Mucosa of descending colon (tissue), 3 donors: ENCODE measurements around the gene RBM7. TPM values are rescaled to one million over a fixed set of nuclear protein-coding genes. Genes with fewer than 3 reads are reported as not detected.

ENCODE experiments used
- ATAC-seq: fragments of 200-7000 bp; cut with Tn5 transposase; one replicate; pipeline ENCODE4 v1.9.1; 2020; ENCODE audit warnings: mild to moderate bottlenecking, moderate library complexity
- DNase-seq, 3 donors: peaks; one replicate each; pipeline ENCODE4 v3.0.0-alpha.2; 2020
- H3K36me3 ChIP-seq: fragments of 200-600 bp; one replicate; pipeline ENCODE4 v1.8.0; 2021; ENCODE audit warnings: low read depth, mild to moderate bottlenecking
- H3K4me1 ChIP-seq: fragments of 200-600 bp; one replicate; pipeline ENCODE4 v1.8.0; 2021; ENCODE audit warnings: low read depth, mild to moderate bottlenecking
- H3K4me3 ChIP-seq: fragments of 200-600 bp; one replicate; pipeline ENCODE4 v1.8.0; 2021; ENCODE audit warnings: mild to moderate bottlenecking
- H3K9me3 ChIP-seq: fragments of 200-600 bp; one replicate; pipeline ENCODE4 v1.8.0; 2021; ENCODE audit warnings: mild to moderate bottlenecking
- CTCF ChIP-seq: fragments of 200-600 bp; IDR thresholded peaks from one replicate; pipeline ENCODE4 v1.8.0; 2022; ENCODE audit warnings: antibody characterized with exemption, mild to moderate bottlenecking
- intact Hi-C, 2 donors: fragments of 100-400 bp; cut with DNase I in 1 of 2; cut with micrococcal nuclease in 1 of 2; formaldehyde crosslinking; loops; one replicate each; pipeline versions ENCODE4 v1.11.0 to v1.11.1; 2022; cut with DNase I, micrococcal nuclease
- total RNA-seq, 3 donors: library from RNA; stranded (reverse); fragmentation: NEBNext Ultra II Directional in 2 of 3; extraction: Animal tissue kit (Norgen Biotek cat#: 25700) in 2 of 3; gene quantifications; one replicate each; pipeline versions ENCODE4 v1.2.1 to v1.2.4, GENCODE V29; 2021 to 2023
- donor health status: DM: no; HTN: no; CAD: no; lungs with moderate emphysema.
- donor health status: DM: no; HTN: no; CAD: no.
- donor health status: DM: no; HTN: yes; CAD: no.

The RBM7 gene
- total RNA-seq, 3 donors from 2014 or later, result 29.0 to 35.5 (median 33.6) TPM

GRCh38 chr11:114386131-114386530 is 14.3 kb upstream of the RBM7 start:
- no peak for ATAC-seq
- Histone ChIP-seq H3K36me3 (no peaks in the 10 kb centered on the region), H3K9me3 (no peaks in the 10 kb centered on the region), H3K4me1 (no peaks in the 10 kb centered on the region), H3K4me3 (no peak overlapping the region)
- intact Hi-C loops, result no loop called here
- TF ChIP-seq CTCF, result no peak
- no peak for DNase-seq

GRCh38 chr11:114386545-114386944 is 13.9 kb upstream of the RBM7 start:
- Histone ChIP-seq H3K4me3 (no peak overlapping the region), H3K36me3 (no peaks in the 10 kb centered on the region), H3K4me1 (no peaks in the 10 kb centered on the region), H3K9me3 (no peaks in the 10 kb centered on the region)
- ATAC-seq (no peak), DNase-seq (no peak)
- no peak for TF ChIP-seq CTCF
- intact Hi-C loops, result no loop called here

- H3K9me3 ChIP-seq, result no peaks in the 10 kb centered on the region
- H3K4me1 ChIP-seq, result peaks cover 12% of the 10 kb centered on the region
- no peak overlapping the region for H3K4me3 ChIP-seq
- H3K36me3 ChIP-seq, result no peaks in the 10 kb centered on the region
- DNase-seq (no peak), ATAC-seq (peak; percentile 66)
- no peak for TF ChIP-seq CTCF
- intact Hi-C loops, result no loop called here
Observed at GRCh38 chr11:114392735-114393667, 7.5 kb upstream of the RBM7 start.

- no peak for TF ChIP-seq CTCF
- peaks cover 26% of the 10 kb centered on the region for H3K4me1 ChIP-seq
- intact Hi-C loops, result no loop called here
- no peaks in the 10 kb centered on the region for H3K9me3 ChIP-seq
- DNase-seq, result peak in 1 of 3 donors; percentile 22
- no peaks in the 10 kb centered on the region for H3K36me3 ChIP-seq
- ATAC-seq, result no peak
- H3K4me3 ChIP-seq, result no peak overlapping the region
Observed at GRCh38 chr11:114395736-114396135, 4.7 kb upstream of the RBM7 start.

- no peak for TF ChIP-seq CTCF
- ATAC-seq (no peak), DNase-seq (no peak)
- intact Hi-C loops, result no loop called here
- H3K4me3 ChIP-seq, result no peak overlapping the region
- no peaks in the 10 kb centered on the region for H3K36me3 ChIP-seq
- H3K9me3 ChIP-seq, result no peaks in the 10 kb centered on the region
- peaks cover 26% of the 10 kb centered on the region for H3K4me1 ChIP-seq
Observed at GRCh38 chr11:114396916-114397315, 3.5 kb upstream of the RBM7 start.
